ENCODE measurements around the gene UNKL.

The UNKL gene

GRCh38 chr16:1371054-1371978, 43.2 kb downstream of the UNKL start:
- no peaks in the 10 kb centered on the region for H3K4me1 ChIP-seq
- H3K79me2 ChIP-seq = no peaks in the 10 kb centered on the region
- no peak overlapping the region for H3K4me2 ChIP-seq (ENCODE audit: low read length)
- no peak overlapping the region for H3K9ac ChIP-seq
- H3K4me3 ChIP-seq (ENCODE audit: low read depth, low read length) = no peak overlapping the region
- H3K27ac ChIP-seq = no peak overlapping the region
- H3K36me3 ChIP-seq (ENCODE audit: control insufficient read depth, insufficient read depth, low read length) = no peaks in the 10 kb centered on the region
- H3K27me3 ChIP-seq (ENCODE audit: control insufficient read depth, insufficient read depth, low read length) = no peaks in the 10 kb centered on the region
- no peak for TF ChIP-seq CTCF (IDR thresholded peaks at IDR 0.05)
- no peaks in the 10 kb centered on the region for H3K9me3 ChIP-seq (ENCODE audit: control insufficient read depth, low read length)
- no peak overlapping the region for H2AFZ ChIP-seq

- Histone ChIP-seq H3K27me3 (ENCODE audit: control insufficient read depth, insufficient read depth, low read length) (no peaks in the 10 kb centered on the region), H3K9ac (no peak overlapping the region), H3K9me3 (ENCODE audit: control insufficient read depth, low read length) (no peaks in the 10 kb centered on the region), H3K4me2 (ENCODE audit: low read length) (no peak overlapping the region), H3K27ac (no peak overlapping the region), H3K36me3 (ENCODE audit: control insufficient read depth, insufficient read depth, low read length) (no peaks in the 10 kb centered on the region), H3K4me1 (no peaks in the 10 kb centered on the region), H3K4me3 (ENCODE audit: low read depth, low read length) (no peak overlapping the region), H3K79me2 (no peaks in the 10 kb centered on the region), H2AFZ (no peak overlapping the region)
- no peak for TF ChIP-seq CTCF (IDR thresholded peaks at IDR 0.05)
Measured at GRCh38 chr16:1367486-1368174, 46.9 kb downstream of the UNKL start.

- H2AFZ ChIP-seq = no peak overlapping the region
- H3K9me3 ChIP-seq (ENCODE audit: control insufficient read depth, low read length) = no peaks in the 10 kb centered on the region
- H3K4me1 ChIP-seq = no peaks in the 10 kb centered on the region
- no peak overlapping the region for H3K9ac ChIP-seq
- H3K27ac ChIP-seq = no peak overlapping the region
- H3K4me2 ChIP-seq (ENCODE audit: low read length) = no peak overlapping the region
- H3K4me3 ChIP-seq (ENCODE audit: low read depth, low read length) = no peak overlapping the region
- no peaks in the 10 kb centered on the region for H3K27me3 ChIP-seq (ENCODE audit: control insufficient read depth, insufficient read depth, low read length)
- no peak for TF ChIP-seq CTCF (IDR thresholded peaks at IDR 0.05)
- H3K36me3 ChIP-seq (ENCODE audit: control insufficient read depth, insufficient read depth, low read length) = no peaks in the 10 kb centered on the region
- H3K79me2 ChIP-seq = no peaks in the 10 kb centered on the region
Measured at GRCh38 chr16:1366712-1367299, 47.7 kb downstream of the UNKL start.

- Histone ChIP-seq H2AFZ (no peak overlapping the region), H3K79me2 (no peaks in the 10 kb centered on the region), H3K4me3 (ENCODE audit: low read depth, low read length) (no peak overlapping the region), H3K27ac (no peak overlapping the region), H3K27me3 (ENCODE audit: control insufficient read depth, insufficient read depth, low read length) (no peaks in the 10 kb centered on the region), H3K4me2 (ENCODE audit: low read length) (no peak overlapping the region), H3K36me3 (ENCODE audit: control insufficient read depth, insufficient read depth, low read length) (no peaks in the 10 kb centered on the region), H3K9ac (no peak overlapping the region), H3K4me1 (no peaks in the 10 kb centered on the region), H3K9me3 (ENCODE audit: control insufficient read depth, low read length) (no peaks in the 10 kb centered on the region)
- no peak for TF ChIP-seq CTCF (IDR thresholded peaks at IDR 0.05)
Measured at GRCh38 chr16:1366060-1366711, 48.3 kb downstream of the UNKL start.

Data from parathyroid adenoma (tissue), 2 donors.